ENCODE measurements around the gene RAB23. TPM values are rescaled to one million over a fixed set of nuclear protein-coding genes. Genes with fewer than 3 reads are reported as not detected.

The RAB23 gene
- total RNA-seq, 2 donors from 2014 or later: 10.7 to 13.8 TPM

DNA sequence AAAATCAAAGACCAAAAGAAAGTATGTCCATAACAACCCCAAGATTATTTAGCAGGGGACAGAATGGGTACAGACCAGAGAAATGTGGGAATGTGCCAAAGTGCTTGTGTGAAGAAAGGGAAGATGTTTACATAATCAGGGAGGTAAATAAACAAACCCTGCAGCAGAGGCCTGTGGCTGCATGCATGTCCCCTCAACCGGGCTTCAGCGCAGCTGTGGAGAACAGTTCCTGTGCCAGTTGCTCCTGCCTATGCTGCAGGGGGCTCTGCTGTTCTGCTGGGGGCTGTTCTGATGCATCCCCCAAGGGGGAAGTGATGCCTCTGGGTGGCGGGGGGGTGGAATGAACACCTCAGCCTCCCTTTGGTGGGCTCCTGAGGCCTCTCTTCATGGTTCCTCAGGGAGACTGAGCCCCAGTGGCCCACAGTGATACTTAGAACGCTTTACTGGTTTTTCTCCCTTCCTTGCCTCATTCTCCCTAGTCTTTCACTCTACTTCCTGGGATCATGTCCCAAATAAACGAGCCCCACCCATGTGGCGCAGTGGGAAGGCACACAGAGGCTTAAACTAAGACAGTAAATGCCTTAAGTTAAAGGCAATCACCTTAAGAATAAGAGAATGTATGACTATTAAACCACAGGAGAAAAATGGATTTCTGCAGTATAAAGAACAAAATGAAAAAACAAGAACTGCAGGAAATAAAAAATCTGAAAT is 23.0 kb downstream of the RAB23 start:
- no peak for DNase-seq
- no peak for ATAC-seq
- intact Hi-C loops (cut with DNase I): no loop called here

DNA sequence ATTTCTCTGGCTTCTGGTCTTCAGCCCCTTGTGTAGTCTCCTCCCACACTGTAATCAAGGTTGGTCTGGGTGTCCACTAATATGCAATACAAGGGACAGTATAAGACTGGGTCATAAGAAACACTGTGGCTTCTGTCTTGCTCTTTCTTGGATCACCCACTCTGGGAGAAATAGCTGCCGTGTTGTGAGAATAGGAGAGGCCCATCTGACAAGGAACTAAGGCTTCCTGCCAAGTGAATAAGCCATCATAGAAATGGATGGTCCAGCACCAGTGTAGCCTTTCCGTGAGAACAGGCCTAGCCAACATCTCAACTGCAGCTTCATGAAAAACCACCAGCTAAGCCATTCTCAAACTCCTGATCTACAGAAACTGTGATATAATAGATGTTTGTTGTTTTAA is 26.6 kb downstream of the RAB23 start:
- ATAC-seq: peak in 1 of 2 donors; percentile 41
- no peak for DNase-seq
- intact Hi-C loops (cut with DNase I): no loop called here

DNA sequence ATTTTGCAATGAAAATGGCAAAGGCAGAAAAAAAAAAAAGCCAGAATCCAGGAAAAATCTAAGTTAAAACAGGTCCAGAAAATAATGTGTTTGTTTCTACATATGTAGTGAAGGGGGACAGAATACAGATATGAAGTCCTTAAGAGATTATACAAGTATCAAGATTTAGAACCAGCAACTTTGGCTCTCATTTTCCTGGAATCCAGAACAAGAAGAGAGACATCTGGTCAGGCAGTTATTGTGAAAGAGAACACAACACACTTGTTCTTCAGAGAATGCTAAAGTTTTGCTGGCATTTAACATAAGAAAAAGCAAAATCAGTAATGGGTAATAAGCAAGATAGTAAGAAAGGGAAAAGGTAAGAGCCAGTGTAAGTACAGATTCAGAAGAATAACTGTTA is 28.9 kb downstream of the RAB23 start:
- intact Hi-C loops (cut with DNase I): no loop called here
- DNase-seq (no peak), ATAC-seq (no peak)

DNA sequence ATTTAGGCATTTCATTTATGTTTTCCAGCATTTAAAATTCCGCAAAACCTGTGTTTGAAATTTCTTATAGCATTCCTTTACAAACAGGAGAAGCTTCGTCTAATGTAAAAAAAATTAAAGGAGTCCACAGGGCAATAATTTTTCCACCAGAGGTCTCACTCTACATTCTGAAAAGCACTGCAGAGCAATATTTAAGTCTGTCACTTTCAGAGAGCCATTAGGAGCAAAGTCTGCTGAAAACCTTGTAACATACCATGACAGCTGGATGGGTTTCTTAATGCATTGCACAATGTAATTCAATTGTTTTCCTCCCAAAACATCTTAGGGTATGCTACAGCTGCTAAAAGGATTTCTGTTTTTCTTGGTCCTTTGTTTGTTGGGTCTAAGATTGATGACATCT is 32.0 kb downstream of the RAB23 start:
- intact Hi-C loops (cut with DNase I): no loop called here
- DNase-seq (no peak), ATAC-seq (peak in 1 of 2 donors; percentile 47)

DNA sequence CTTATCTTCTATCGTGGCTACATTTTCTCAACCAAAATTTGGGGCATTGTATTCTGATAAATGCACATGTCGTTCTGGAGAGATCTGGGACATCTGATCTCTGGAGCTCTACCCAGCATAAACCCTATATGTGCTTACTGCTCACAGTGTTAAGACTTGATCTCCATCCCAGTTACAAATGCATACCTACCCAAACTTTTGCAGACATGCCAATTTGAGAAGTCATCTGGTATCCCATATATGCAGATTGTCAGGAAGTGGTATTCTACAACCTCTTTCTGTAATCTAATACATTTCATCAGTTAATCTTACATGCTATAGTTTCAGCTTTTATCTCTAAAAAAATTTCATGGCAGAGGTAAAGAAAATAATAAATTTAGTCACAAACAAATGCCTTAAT is 38.8 kb downstream of the RAB23 start:
- no peak for ATAC-seq
- intact Hi-C loops (cut with DNase I): no loop called here
- no peak for DNase-seq

DNA sequence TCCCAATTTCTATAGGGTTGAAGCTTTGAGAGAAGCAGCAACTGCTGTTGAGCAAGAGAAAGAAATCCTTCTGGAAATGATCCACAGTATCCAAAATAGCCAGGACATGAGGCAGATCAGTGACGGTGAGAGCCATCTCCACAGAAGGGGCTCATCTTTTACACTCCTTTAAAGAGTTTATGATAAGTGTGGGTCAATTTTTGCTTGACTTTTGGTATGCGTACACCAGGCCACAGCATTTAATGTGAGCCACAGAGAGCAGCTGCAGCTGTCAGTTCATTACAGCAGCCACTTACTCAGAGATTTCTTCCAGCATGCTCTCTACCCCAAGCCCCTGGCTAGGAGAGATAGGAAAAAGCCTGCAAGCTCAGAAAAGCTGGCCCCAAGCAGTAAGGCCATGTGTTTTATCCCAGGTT is 40.1 kb downstream of the RAB23 start:
- DNase-seq (no peak), ATAC-seq (no peak)
- intact Hi-C loops (cut with DNase I): no loop called here

DNA sequence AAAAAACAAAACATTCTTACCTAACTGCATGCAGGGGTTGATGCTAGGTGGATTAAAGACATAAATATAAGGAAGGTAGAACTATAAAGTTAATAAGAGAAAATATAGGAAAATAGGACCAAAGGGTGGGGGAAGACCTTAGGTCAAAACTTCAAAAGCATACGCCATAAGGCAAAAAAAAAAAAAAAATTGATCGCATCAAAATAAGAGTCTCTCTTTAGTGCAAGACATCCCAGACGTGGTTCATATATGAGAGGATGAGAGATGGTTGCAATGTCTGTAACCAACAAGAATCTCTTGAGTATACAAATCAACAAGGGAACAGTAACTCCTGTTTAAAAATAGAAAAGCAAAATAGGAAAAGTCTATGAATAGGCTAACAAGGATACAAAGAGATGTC is 41.5 kb downstream of the RAB23 start:
- intact Hi-C loops (cut with DNase I): no loop called here
- no peak for ATAC-seq
- no peak for DNase-seq

DNA sequence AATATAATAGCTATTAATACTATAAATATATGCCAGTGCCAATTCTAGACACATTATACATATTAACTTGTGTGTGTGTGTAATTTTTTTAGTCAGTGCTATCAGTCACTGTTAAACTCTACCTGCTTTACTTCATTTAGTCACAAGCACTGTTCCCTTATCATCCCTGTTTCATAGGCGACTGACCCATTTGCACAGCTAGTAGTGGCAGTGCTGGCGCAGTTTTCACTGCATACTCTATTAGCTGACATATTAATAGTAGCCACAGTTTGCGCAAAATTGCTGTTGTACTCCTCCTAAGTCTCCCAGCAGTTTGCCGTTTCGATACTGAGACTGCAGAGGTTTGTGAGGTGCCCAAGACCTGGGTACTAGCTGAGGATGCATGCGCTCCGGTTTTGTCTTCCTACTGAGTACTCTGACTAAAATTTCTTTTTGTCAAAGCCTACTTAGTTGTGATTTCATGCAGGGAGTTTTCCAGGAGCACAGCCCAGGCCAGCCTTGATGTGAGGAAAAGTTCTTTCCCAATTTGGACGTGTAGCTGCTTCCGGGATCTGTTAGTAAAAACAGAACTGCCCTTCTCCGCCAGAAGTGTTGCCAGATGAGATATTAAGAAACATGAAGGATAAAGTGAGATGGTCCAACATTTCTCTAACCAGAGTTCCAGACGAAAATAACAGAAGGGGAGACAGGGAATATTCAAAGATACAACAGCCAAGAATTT is 44.4 kb downstream of the RAB23 start:
- DNase-seq (peak; percentile 63), ATAC-seq (peak; percentile 76 to 80)
- intact Hi-C loops (cut with DNase I): no loop called here

DNA sequence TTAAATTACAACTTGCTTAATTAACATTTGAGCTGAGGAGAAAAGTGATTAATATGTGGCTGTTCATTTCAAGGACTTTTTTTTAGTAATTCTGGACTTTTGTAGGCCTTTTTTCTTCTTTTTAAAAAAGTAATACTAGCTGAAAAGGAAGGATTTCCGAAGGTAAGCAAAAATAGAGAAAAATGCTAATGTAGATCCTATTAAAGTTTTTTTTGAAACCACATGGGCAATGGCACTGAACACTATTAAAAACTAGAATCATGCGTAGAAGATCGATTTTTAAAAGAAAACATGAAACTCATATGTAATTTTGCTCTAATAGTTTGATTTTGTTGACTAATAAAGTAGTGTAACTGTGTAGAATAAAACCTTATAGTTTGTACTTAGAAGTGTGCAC is 47.6 kb downstream of the RAB23 start:
- no peak for ATAC-seq
- intact Hi-C loops (cut with DNase I): loop anchor here in 1 of 2 donors (5.0 kb wide), 1 partner anchor 143 kb away; the partner anchor contains the start of gene PRIM2
- DNase-seq: no peak

DNA sequence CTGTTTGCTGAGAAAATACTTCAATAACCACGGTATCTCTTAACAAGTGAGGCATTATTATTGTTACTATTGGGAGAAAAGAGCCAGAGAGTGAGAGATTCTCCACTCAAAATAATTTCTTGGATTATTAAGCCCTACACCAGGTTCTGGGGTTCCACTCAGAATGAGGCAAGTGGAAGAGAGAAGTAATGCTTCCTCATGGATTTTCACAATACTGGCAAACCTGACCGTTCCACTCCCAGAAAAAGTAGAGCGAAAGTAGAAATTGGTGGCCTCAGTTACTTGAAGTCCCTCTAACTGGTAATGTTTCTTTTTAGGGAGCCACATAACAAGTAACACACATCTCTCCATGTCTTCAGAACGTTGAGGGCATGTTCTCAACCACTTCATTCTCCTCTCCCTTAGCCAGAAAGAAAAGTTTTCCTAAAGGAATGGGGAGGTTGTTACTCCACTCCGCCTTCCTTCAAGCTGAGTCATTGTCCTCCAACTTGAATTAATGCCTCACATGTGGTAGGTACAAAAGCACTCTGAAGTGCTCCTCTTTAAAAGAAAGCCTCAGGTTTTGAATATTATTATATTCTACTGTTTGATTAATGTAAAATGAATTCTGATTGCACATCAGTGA is 48.1 kb downstream of the RAB23 start:
- no peak for ATAC-seq
- DNase-seq: no peak
- intact Hi-C loops (cut with DNase I): loop anchor here in 1 of 2 donors (5.0 kb wide), 1 partner anchor 143 kb away; the partner anchor contains the start of gene PRIM2

DNA sequence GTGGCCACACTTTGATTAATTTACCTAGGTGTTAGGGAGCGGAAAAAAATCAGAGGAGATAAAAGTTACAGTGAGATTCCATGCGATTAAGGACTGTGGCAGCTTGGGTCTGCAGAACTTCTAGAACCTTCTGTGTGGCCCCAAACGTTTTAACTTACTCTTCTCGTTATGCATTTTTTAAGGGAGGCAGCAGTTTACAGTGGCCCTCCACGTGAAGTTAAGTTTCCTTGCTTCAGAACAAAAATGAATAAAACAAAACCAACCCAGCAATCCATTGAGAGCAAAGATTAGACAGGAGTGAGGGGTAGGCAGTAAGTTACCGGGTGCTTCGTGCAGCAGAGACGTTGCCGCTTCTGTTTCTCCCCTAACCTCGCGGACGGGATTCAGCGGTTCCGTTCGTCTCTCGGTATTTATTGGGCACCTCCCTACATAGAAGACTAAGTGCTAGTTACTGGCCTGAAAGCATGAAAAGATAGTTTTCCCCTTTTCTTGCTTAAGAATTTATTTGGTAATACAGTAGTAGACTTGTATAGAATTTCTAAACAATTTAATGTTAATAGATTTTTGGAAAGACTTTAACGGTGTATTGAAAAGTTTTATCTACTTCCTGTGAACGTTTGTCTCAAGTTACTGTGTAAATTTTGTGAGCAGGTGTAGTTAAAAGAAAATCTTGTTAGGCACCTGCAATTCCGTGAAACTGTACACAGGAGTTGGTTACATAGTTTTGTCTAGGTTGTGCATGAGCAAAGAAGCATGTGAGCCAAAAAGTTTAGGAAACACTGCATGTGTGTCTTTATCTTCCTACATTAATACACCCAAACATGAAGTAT is 48.8 kb downstream of the RAB23 start:
- no peak for DNase-seq
- ATAC-seq: peak in 1 of 2 donors; percentile 43
- intact Hi-C loops (cut with DNase I): loop anchor here in 1 of 2 donors (5.0 kb wide), 1 partner anchor 144 kb away; the partner anchor contains the start of gene PRIM2

DNA sequence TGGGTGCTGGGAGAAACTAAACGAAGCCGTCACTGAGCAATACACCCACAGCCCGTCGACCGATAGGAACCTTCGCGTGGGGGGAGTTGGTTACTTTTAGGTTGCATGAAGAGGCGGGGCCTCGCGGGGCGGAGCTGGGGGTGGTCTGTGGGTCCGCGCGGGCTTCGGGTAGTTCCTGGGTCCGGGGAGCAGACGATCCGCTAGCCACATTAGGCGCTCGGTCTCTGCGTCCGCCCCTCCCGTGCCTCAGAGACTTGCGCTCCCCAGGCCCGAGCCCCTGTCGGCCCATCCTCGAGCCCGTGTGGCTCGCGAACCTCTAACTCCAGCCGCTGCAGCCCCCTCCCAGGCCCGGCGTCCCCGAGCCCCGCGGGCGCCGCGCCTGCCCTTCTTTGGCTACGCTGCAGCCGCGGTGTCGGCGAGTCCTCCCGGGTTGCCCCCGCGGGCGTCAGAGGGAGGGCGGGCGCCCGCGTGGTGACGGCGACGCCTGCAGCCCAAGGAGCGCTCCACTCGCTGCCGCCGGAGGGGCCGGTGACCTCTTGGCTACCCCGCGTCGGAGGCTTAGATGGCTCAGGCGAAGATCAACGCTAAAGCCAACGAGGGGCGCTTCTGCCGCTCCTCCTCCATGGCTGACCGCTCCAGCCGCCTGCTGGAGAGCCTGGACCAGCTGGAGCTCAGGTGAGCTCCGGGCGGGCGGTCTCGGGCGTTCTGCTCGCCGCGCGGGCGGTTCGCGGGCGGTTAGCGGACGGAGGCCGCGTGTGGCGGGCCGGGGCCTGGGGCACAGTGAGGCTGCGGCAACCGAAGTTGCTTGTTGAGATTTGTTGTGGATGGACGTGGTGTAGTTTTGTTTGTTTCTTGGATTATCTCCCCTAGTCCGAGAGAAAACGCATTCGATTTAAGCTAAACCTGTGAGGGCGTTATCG is 49.7 kb downstream of the RAB23 start, which contains the start of gene BAG2:
Gene BAG2 (plus strand): TSS at position 191 of the 920 bp plus-strand sequence. CDS start 372 bp downstream, at position 563.
- ATAC-seq: peak; percentile 96
- intact Hi-C loops (cut with DNase I): loop anchor here in 1 of 2 donors (5.0 kb wide), 1 partner anchor 145 kb away; the partner anchor contains the start of gene PRIM2

DNA sequence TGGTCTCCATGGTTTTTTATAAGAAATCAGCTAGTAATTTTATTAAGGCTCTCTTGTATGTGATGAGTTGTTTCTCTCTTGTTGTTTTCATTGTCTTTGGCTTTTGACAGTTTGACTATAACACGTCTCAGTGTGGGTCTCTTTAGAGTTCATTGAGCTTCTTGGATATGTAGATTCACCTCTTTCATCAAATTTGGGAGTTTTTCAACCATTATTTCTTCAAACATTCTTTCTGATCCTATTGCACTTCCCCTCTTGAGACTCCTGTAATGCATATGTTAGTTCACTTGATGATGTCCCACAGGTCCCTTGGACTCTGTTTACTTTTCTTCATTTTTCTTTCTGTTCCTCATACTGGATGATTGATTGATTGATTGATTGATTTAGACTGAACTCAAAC is 57.0 kb downstream of the RAB23 start:
- intact Hi-C loops (cut with DNase I): no loop called here
- DNase-seq (no peak), ATAC-seq (no peak)

More for the DNA sequence above, 49.7 kb downstream of the RAB23 start, which contains the start of gene BAG2:
- DNase-seq: peak; percentile 89

DNA sequence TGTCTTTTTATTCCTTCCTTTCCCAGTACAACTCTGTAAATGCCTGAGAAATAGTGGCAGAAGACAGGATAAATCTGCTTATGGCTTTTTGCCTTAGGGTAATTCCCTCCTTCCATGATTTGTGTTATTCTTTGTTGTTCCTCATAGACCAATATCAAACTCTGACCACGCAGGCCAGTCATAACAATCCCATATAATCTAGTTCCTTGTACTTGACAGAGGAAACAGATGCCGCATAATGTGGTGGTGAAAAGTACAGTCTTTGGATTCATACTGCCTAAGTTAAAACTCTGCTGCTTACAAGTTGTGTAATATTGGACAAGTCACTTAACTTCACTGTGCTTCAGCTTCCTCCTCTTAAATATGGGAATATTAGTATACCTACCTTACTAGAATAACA is 58.2 kb downstream of the RAB23 start:
- no peak for ATAC-seq
- intact Hi-C loops (cut with DNase I): no loop called here
- no peak for DNase-seq

DNA sequence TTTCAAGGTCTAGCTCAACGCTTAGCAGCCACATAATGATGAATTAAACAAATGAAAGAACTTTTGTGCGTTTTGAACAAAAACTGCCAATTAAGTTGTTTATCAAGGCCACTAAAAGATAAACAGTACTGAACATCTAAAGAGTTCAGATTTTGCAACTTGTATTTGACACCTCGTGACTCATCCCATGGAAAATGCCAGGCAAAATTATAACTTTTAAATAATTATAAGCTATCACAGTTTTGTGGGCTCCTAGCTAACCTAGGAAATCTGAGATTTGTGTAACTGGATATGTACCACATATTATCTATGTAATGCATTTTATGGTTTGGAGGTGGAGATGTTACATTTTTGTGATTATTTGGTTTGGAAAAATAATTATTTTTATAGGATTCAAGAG is 59.6 kb downstream of the RAB23 start:
- ATAC-seq (no peak), DNase-seq (no peak)
- intact Hi-C loops (cut with DNase I): no loop called here

DNA sequence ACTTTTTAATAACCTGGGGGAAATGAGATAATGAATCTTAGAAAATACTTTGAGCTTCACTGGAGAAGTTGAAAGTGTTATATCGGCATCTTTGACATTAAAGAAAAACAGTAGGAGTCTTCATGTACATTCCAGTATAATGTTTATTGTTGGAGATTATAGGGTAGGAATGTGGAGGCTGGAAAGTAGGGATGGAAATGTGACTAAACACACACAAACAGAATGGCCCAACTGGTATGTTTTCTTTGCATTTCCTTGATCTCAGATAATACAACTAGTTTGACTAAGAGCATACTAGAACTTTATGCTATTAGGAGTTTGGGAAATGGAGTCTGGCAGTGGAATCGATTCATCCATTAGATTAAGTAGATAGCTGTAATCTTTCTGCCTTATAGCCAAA is 60.1 kb downstream of the RAB23 start:
- intact Hi-C loops (cut with DNase I): no loop called here
- no peak for DNase-seq
- no peak for ATAC-seq

DNA sequence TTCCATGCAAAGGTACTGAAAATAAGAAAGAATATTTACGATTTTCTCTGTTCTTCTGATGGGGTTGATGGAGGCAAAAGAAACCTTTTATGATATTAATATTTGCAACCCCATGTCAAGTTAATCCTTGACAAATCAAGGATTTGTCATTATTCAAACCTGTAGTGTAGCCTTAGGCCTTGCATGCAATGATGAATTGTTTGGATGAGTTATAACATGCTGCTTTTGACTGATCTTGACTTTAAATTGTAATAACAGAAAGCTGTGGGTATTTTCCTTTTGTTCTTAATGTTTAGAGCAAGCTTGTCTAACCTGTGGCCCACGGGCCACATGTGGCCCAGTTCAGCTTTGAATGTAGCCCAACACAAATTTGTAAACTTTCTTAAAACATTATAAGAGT is 63.0 kb downstream of the RAB23 start:
- intact Hi-C loops (cut with DNase I): no loop called here
- ATAC-seq (no peak), DNase-seq (no peak)

DNA sequence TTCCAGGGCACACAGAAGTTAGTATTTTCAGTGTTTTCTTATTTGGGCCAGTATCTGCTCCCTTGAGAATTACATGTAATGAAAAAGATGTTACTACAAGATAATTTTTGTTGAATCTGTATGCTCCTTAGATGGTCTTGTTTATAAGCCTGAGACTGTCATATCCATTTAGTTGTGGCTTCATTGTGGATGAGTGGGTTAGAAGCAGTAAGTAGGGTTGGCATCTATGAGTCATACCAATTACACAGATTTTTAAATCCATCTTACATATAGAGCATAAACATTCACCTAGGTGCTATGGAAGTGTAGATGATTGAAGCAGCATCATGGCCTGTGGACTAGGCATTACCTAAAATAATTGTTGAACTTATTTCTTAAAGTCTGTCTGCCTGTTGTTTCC is 63.4 kb downstream of the RAB23 start:
- intact Hi-C loops (cut with DNase I): no loop called here
- no peak for DNase-seq
- no peak for ATAC-seq
